A549 (cell line): ENCODE measurements around the gene RNF6. TPM values are rescaled to one million over a fixed set of nuclear protein-coding genes. Genes with fewer than 3 reads are reported as not detected.
A peak's percentile ranks its signal among the peaks of the same experiment; 100 is the strongest.

ENCODE experiments used
- ATAC-seq, 2 experiments: fragments of 200-7000 bp in 1 of 2; fragments of >200 bp in 1 of 2; cut with Nextera tagmentation in 1 of 2; cut with Tn5 transposase in 1 of 2; 3 replicates each; pipeline versions ENCODE4 v1.8.0 to v1.9.1; 2018 to 2020; ENCODE audit warnings: mild to moderate bottlenecking in 1 of 2, moderate library complexity in 1 of 2
- CTCF ChIA-PET: fragments of 300-600 bp; sonication (Branson Sonifier 250); formaldehyde crosslinking; extraction: SDS; loops from one replicate; lab custom pipeline; 2021; ENCODE audit warnings: antibody characterized with exemption, inconsistent platforms; lab: Yijun Ruan, JAX
- POLR2A ChIA-PET: fragments of 350-600 bp; formaldehyde crosslinking; extraction: SDS; loops from one replicate; lab custom pipeline; 2021; ENCODE audit warnings: antibody characterized with exemption, inconsistent platforms; lab: Yijun Ruan, JAX
- DNase-seq, 2 experiments: peaks; one replicate each; pipeline versions ENCODE4 v3.0.0 to v3.0.0-alpha.2; 2011 to 2016; ENCODE audit warnings: low read depth in 1 of 2, low spot score in 1 of 2
- FAIRE-seq: peaks from 2 replicates; lab custom pipeline; 2011; peaks lifted over from hg19 to GRCh38; lab: Jason Lieb, UNC
- H3K27ac ChIP-seq, 2 experiments: fragments of >200 bp; sonication (Bioruptor Twin); formaldehyde crosslinking; 3 replicates each; pipeline ENCODE4 v1.5.1; 2016 to 2017
- H3K4me1 ChIP-seq: fragments of >200 bp; sonication (Bioruptor Twin); formaldehyde crosslinking; 3 replicates; pipeline ENCODE4 v1.6.1; 2016
- H3K4me2 ChIP-seq: fragments of >200 bp; sonication (Bioruptor Twin); formaldehyde crosslinking; 3 replicates; pipeline ENCODE4 v1.6.1; 2016
- H3K4me3 ChIP-seq: fragments of >200 bp; sonication (Bioruptor Twin); formaldehyde crosslinking; 3 replicates; pipeline ENCODE4 v1.5.1; 2016
- H3K9me3 ChIP-seq: fragments of >200 bp; sonication (Bioruptor Twin); formaldehyde crosslinking; 3 replicates; pipeline ENCODE4 v1.6.1; 2016
- CBX2 ChIP-seq: fragments of 200-600 bp; sonication (generic); IDR thresholded peaks from 2 replicates; pipeline ENCODE4 v1.6.1; 2016; ENCODE audit warnings: low read depth, mild to moderate bottlenecking, borderline replicate concordance
- CEBPB ChIP-seq, 2 experiments: fragments of >200 bp in 1 of 2; sonication (Bioruptor Twin) in 1 of 2; formaldehyde crosslinking in 1 of 2; IDR thresholded peaks; 2 replicates each; pipeline ENCODE4 v1.6.1; 2012 to 2016
- CHD4 ChIP-seq: fragments of 200-600 bp; sonication (generic); IDR thresholded peaks from 2 replicates; pipeline ENCODE4 v1.6.1; 2016; ENCODE audit warnings: antibody characterized with exemption, mild to moderate bottlenecking, borderline replicate concordance
- EHF ChIP-seq: fragments of 250-450 bp; sonication (Bioruptor Pico); IDR thresholded peaks from 2 replicates; pipeline ENCODE4 v1.5.0; 2020; ENCODE audit warnings: mild to moderate bottlenecking
- EHMT2 ChIP-seq: fragments of 200-600 bp; sonication (generic); IDR thresholded peaks from 2 replicates; pipeline ENCODE4 v1.6.1; 2016; ENCODE audit warnings: antibody characterized with exemption, low read depth, mild to moderate bottlenecking, moderate library complexity
- ELK1 ChIP-seq: fragments of 150-350 bp; IDR thresholded peaks from 2 replicates; pipeline ENCODE4 v1.6.1; 2014; ENCODE audit warnings: low read depth, mild to moderate bottlenecking, low read length
- ESRRA ChIP-seq: fragments of 150-350 bp; IDR thresholded peaks from 2 replicates; pipeline ENCODE4 v1.6.1; 2014; ENCODE audit warnings: mild to moderate bottlenecking, low read length, borderline replicate concordance
- FOXS1 ChIP-seq: fragments of 250-450 bp; sonication (Bioruptor Pico); IDR thresholded peaks from 2 replicates; pipeline ENCODE4 v1.5.0; 2020; ENCODE audit warnings: mild to moderate bottlenecking, moderate library complexity
- GATA3 ChIP-seq: IDR thresholded peaks from 2 replicates; pipeline ENCODE4 v1.6.1; 2012; ENCODE audit warnings: borderline replicate concordance
- HOXA7 ChIP-seq: fragments of 250-450 bp; sonication (Bioruptor Pico); IDR thresholded peaks from 2 replicates; pipeline ENCODE4 v1.5.0; 2020; ENCODE audit warnings: mild to moderate bottlenecking, moderate library complexity
- KDM5A ChIP-seq: fragments of 200-600 bp; sonication (generic); IDR thresholded peaks from 2 replicates; pipeline ENCODE4 v1.6.1; 2016; ENCODE audit warnings: antibody characterized with exemption, mild to moderate bottlenecking
- MAFK ChIP-seq: fragments of 450-650 bp; IDR thresholded peaks from 2 replicates; pipeline ENCODE4 v1.6.1; 2014; ENCODE audit not compliant: partially characterized antibody
- MYC ChIP-seq: IDR thresholded peaks from 2 replicates; pipeline ENCODE4 v1.6.1; 2012; ENCODE audit warnings: mild to moderate bottlenecking, inconsistent platforms, low read length, improper control_type of control experiment, borderline replicate concordance
- POLR2A ChIP-seq: IDR thresholded peaks from 2 replicates; pipeline ENCODE4 v1.6.1; 2012; ENCODE audit warnings: mild to moderate bottlenecking, low read length
- RAD21 ChIP-seq, 2 experiments: fragments of >200 bp in 1 of 2; sonication (Bioruptor Twin) in 1 of 2; formaldehyde crosslinking in 1 of 2; IDR thresholded peaks in 1 of 2; conservative IDR thresholded peaks in 1 of 2; 2 replicates in 1 of 2; 3 replicates in 1 of 2; pipeline ENCODE4 v1.6.1; 2012 to 2018; ENCODE audit warnings: inconsistent platforms in 1 of 2
- RCOR1 ChIP-seq: fragments of 150-350 bp; IDR thresholded peaks from 2 replicates; pipeline ENCODE4 v1.6.1; 2014; ENCODE audit warnings: antibody characterized with exemption, low read length, low read depth
- REST ChIP-seq: fragments of 200-600 bp; sonication (generic); IDR thresholded peaks from 2 replicates; pipeline ENCODE4 v1.6.1; 2016; ENCODE audit warnings: antibody characterized with exemption, mild to moderate bottlenecking, moderate library complexity
- SREBF2 ChIP-seq: fragments of 450-650 bp; IDR thresholded peaks from 2 replicates; pipeline ENCODE4 v1.6.1; 2014; ENCODE audit warnings: mild to moderate bottlenecking, moderate library complexity
- TFCP2L1 ChIP-seq: fragments of 250-450 bp; sonication (Bioruptor Pico); IDR thresholded peaks from 2 replicates; pipeline ENCODE4 v1.5.0; 2021; ENCODE audit warnings: mild to moderate bottlenecking
- ZFP36 ChIP-seq: fragments of 450-650 bp; IDR thresholded peaks from 2 replicates; pipeline ENCODE4 v1.6.1; 2014; ENCODE audit warnings: borderline replicate concordance; ENCODE audit not compliant: partially characterized antibody
- ZSCAN20 ChIP-seq: fragments of 250-450 bp; sonication (Bioruptor Pico); IDR thresholded peaks from 2 replicates; pipeline ENCODE4 v1.8.0; 2022; ENCODE audit warnings: mild to moderate bottlenecking, moderate library complexity
- WGBS: methylation state at CpG from one replicate; pipeline ENCODE4 v1.1.6; 2017; ENCODE audit errors: missing lambda C conversion rate; 5-methylcytosine and 5-hydroxymethylcytosine counted together
- polyA plus RNA-seq, 4 experiments: library from polyadenylated mRNA; depleted of rRNA in 3 of 4; stranded (reverse); fragments of >200 nt; fragmentation: RNase III in 1 of 4; extraction: RNeasy Plus Mini Kit Qiagen cat#74134 plus additional on column Dnase treatment in 1 of 4; gene quantifications; 2 replicates in 3 of 4; 3 replicates in 1 of 4; pipeline ENCODE4 v1.2.3, GENCODE V29; 2011 to 2017
- TF ChIP-seq, protein P1 (sequence below): IDR thresholded peaks from 2 replicates; pipeline ENCODE4 v1.6.1; 2012; ENCODE audit warnings: low read depth, borderline replicate concordance
- TF ChIP-seq, protein P2 (sequence below): IDR thresholded peaks from 2 replicates; pipeline ENCODE4 v1.6.1; 2012

The RNF6 gene
- polyA plus RNA-seq, 2 of the 4 experiments (the other 2 are of a cell fraction): 33.7 to 55.3 TPM

DNA sequence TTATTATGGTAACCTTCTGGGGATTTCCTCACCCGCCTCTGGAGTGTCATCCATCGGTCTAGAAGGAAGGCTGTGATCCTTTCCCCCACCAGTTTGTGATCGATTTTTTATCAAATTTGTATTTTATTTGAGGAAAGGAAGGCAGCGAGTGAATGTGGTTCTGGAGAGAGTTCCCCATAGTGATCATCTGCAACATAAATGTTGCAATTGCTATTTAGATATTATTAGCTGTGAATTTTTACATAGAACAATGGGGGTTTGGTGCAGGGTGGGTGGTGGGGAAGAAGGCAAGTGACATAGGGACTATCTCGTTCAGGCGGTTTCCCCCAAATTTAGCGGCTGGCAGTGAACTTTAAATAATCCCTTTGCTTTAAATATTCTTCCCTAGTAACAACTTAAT lies 33.0 kb upstream of the RNF6 start (continued):
- TF ChIP-seq, protein P1, sequence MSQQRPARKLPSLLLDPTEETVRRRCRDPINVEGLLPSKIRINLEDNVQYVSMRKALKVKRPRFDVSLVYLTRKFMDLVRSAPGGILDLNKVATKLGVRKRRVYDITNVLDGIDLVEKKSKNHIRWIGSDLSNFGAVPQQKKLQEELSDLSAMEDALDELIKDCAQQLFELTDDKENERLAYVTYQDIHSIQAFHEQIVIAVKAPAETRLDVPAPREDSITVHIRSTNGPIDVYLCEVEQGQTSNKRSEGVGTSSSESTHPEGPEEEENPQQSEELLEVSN: no peak
- no peak for TF ChIP-seq ELK1

DNA sequence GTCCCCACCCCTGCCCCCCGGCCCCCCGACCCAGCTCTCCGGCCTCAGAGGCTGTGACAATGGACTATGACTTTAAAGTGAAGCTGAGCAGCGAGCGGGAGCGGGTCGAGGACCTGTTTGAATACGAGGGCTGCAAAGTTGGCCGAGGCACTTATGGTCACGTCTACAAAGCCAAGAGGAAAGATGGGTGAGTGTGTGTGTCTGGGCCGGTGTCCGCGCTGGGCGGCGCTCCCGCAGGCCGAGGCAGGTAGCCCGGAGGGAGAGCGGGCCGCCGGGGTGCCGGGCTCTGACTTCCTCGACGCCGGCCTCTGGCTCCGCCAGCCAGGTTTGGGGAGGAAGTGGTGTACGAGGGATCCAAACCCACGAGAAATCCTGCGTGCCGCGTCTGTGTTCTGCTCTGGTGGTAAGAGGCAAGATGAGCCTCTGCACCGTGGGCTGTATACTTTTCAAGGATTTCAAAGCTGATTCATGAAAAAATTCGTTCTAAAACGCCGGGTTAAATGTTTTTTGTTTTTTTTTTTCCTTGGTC lies 32.5 kb upstream of the RNF6 start:
- Histone ChIP-seq H3K27ac (peak overlapping the region; percentile 89 to 100), H3K9me3 (no peaks in the 10 kb centered on the region), H3K4me1 (peaks cover 11% of the 10 kb centered on the region; the same call in 1 of the 3 replicates), H3K4me3 (peak overlapping the region; percentile 88), H3K4me2 (peak overlapping the region; percentile 94)
- CTCF ChIA-PET: interaction anchor here (0.6 to 1.6 kb wide), 3 partner anchors 70 to 916 kb away, joined by 3 to 4 read pairs (median 3); no protein-coding TSS in a partner anchor
- FAIRE-seq: no peak
- TF ChIP-seq ZFP36: no peak
- no peak for TF ChIP-seq EHMT2
- TF ChIP-seq MAFK: no peak
- TF ChIP-seq CHD4: no peak
- no peak for TF ChIP-seq TFCP2L1 (CRISPR knock-in tag)
- TF ChIP-seq, protein P2, sequence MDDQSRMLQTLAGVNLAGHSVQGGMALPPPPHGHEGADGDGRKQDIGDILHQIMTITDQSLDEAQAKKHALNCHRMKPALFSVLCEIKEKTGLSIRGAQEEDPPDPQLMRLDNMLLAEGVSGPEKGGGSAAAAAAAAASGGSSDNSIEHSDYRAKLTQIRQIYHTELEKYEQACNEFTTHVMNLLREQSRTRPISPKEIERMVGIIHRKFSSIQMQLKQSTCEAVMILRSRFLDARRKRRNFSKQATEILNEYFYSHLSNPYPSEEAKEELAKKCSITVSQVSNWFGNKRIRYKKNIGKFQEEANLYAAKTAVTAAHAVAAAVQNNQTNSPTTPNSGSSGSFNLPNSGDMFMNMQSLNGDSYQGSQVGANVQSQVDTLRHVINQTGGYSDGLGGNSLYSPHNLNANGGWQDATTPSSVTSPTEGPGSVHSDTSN: no peak
- TF ChIP-seq CBX2: no peak
- TF ChIP-seq RCOR1: no peak
- TF ChIP-seq FOXS1: no peak
- no peak for TF ChIP-seq REST
- DNase-seq: peak; percentile 8 to 33
- 0% methylated on average over 20 of the region's 35 CpGs for WGBS
- peak; percentile 72 to 81 for ATAC-seq
- POLR2A ChIA-PET: no interaction called here

DNA sequence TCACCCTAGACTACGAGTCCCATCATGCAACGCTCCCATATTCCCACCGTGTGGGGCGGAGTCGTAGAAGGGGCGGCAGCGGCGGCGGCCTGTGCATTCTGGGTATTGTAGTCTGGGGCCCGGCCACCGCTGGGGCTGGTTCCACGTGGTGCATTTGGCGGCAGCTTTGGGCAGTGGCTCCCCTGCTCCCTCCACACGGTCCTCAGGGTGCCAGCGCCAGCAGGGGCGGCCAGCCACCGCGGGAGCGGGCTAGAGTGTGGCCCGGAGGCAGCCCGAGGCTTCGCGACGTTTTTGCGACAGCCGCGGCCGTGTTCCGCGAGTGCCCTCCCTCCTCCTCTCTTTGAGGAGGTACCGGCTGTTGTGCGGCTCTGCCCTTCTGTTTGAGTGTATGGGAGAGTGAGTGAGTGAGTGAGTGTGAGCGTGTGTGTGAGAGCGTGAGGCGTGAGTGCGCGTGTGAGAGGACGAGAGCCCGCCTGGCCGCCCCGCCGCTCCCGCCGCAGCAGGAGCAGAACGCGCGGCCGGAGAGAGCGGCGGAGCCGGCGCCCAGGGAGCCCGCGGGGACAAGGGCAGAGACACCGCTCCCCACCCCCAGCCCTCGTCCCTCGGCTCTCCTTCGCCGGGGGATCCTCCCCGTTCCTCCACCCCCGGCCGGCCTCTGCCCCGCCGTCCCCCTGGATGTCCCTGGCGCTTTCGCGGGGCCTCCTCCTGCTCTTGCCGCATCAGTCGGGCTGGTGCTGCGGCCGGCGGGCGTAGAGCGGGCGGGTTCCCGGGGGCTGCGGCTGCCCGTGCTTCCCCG lies 31.9 kb upstream of the RNF6 start, which contains the start of gene CDK8:
TSS of gene CDK8 (plus strand) at position 343 of the 796 bp plus-strand sequence. CDS start 513 bp downstream, outside the sequence.
- Histone ChIP-seq H3K9me3 (no peaks in the 10 kb centered on the region), H3K4me3 (peak within 1 kb of the TSS; percentile 88), H3K27ac (peak within 1 kb of the TSS; percentile 89 to 100), H3K4me1 (peaks cover 11% of the 10 kb centered on the region; the same call in 1 of the 3 replicates), H3K4me2 (peak within 1 kb of the TSS; percentile 94)
- WGBS: 10% methylated on average over 2 of the region's 79 CpGs
- ChIA-PET CTCF (interaction anchor here (0.6 kb wide), 1 partner anchor 916 kb away, joined by 4 read pairs; no protein-coding TSS in a partner anchor), POLR2A (interaction anchor here (0.7 kb wide), 1 partner anchor 26 kb away, joined by 3 read pairs; no protein-coding TSS in a partner anchor)
- peak; percentile 90 to 95 for ATAC-seq
- FAIRE-seq: no peak
- peak; percentile 50 to 92 for DNase-seq
- TF ChIP-seq CEBPB (IDR thresholded peaks at IDR 0.05) (no peak), EHF (no peak), REST (no peak), TFCP2L1 (CRISPR knock-in tag) (no peak), HOXA7 (CRISPR knock-in tag) (no peak), POLR2A (peak; percentile 75), SREBF2 (no peak), MYC (no peak), ZSCAN20 (no peak), KDM5A (no peak), RAD21 (conservative IDR thresholded peaks at IDR 0.05 in 1 of 2, IDR thresholded peaks at IDR 0.05 in 1 of 2) (no peak), ESRRA (no peak), GATA3 (no peak; the same call in 1 of the 2 replicates)
